Esophagus muscularis mucosa (tissue), 4 donors: ENCODE data around the gene PLEKHH2.

Source experiments
- EP300 ChIP-seq: sonication (generic); formaldehyde crosslinking; IDR thresholded peaks from one replicate; pipeline ENCODE4 v1.6.1; 2017; ENCODE audit warnings: antibody characterized with exemption
- POLR2A ChIP-seq: fragments of 450-650 bp; IDR thresholded peaks from one replicate; pipeline ENCODE4 v1.6.1; 2017; ENCODE audit warnings: antibody characterized with exemption, moderate library complexity, mild to moderate bottlenecking, low read depth
- TF ChIP-seq, protein P1 (sequence below), 3 experiments: fragments of 200-600 bp in 2 of 3; fragments of 450-650 bp in 1 of 3; sonication (generic) in 2 of 3; IDR thresholded peaks; one replicate each; pipeline ENCODE4 v1.5.1; 2017 to 2019; ENCODE audit warnings: antibody characterized with exemption in 3 of 3, mild to moderate bottlenecking in 2 of 3, moderate library complexity in 1 of 3

DNA sequence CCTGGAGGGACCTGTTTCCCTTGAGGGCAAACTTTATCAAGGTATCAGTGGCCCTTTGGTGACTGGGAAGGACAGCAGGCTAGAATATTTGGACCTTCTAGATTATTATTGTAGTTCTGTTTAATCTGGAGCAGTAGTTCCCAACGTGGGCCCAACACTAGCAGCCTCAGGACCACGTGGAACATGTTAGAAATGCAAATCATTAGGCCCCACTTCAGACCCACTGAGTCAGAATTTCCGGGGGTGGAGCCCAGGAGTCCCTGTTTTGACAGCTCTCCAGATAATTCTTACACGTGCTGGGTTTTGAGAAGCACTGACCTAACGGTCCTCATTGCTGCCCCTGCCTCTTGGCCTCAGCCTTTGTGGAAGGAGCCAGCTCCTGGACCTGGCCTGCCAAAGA lies 111.3 kb downstream of the PLEKHH2 start:
- TF ChIP-seq, protein P1, sequence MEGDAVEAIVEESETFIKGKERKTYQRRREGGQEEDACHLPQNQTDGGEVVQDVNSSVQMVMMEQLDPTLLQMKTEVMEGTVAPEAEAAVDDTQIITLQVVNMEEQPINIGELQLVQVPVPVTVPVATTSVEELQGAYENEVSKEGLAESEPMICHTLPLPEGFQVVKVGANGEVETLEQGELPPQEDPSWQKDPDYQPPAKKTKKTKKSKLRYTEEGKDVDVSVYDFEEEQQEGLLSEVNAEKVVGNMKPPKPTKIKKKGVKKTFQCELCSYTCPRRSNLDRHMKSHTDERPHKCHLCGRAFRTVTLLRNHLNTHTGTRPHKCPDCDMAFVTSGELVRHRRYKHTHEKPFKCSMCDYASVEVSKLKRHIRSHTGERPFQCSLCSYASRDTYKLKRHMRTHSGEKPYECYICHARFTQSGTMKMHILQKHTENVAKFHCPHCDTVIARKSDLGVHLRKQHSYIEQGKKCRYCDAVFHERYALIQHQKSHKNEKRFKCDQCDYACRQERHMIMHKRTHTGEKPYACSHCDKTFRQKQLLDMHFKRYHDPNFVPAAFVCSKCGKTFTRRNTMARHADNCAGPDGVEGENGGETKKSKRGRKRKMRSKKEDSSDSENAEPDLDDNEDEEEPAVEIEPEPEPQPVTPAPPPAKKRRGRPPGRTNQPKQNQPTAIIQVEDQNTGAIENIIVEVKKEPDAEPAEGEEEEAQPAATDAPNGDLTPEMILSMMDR (IDR thresholded peaks at IDR 0.05), result no peak
- TF ChIP-seq EP300 (no peak), POLR2A (no peak)
